ENCODE data around the gene SLC17A5.
"Not testable (repeated sequence)": the region's sequence is repeated elsewhere in the genome, so short reads cannot be mapped to it uniquely, and the experiment has no call there.

The SLC17A5 gene, protein sequence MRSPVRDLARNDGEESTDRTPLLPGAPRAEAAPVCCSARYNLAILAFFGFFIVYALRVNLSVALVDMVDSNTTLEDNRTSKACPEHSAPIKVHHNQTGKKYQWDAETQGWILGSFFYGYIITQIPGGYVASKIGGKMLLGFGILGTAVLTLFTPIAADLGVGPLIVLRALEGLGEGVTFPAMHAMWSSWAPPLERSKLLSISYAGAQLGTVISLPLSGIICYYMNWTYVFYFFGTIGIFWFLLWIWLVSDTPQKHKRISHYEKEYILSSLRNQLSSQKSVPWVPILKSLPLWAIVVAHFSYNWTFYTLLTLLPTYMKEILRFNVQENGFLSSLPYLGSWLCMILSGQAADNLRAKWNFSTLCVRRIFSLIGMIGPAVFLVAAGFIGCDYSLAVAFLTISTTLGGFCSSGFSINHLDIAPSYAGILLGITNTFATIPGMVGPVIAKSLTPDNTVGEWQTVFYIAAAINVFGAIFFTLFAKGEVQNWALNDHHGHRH

DNA sequence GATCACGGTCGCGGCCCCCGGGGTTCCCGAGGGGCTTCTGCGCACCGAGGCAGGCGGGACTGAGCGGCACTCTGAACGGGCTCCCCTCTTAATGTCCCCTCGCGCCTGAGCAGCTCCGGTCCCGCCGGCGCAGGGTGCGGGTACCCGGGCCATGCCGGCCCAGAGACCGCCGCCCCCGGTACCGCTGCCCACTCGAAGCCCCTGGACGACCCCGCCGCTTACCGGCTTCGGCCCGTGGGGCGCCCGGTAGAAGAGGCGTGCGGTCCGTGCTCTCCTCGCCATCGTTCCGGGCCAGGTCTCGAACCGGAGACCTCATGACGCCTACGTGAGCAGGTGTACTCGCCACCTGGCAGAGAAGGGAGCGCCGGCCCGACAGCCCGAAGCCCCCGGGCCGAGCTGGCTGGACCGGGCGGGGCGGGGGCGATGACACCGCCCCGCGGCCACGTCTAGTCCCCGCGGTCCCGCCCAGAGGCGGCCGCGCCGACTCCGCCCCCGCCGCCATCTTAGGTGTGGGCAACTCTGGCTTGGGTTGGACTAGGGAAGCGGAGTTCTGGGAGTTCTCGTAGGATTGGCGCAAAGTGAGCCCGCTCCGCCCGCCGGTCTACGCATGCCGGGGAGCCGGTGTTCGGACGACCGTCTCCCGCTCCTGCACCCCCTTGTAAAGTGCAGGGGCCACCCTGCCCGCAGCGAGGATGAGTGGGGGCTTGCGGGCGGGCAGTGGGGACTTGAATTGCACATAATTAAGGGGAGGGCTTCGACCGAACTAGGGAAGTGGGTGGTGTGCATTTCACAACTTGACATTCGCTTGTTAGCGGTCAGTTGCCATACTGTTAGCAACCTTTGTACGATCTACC lies at the start of gene SLC17A5:
TSS of gene SLC17A5 (minus strand) at position 422 of the 854 bp plus-strand sequence. CDS start at position 316, 106 bp downstream.
- peak; percentile 87 to 89 for DNase-seq (ENCODE audit: low read depth in 2 of 2)

DNA sequence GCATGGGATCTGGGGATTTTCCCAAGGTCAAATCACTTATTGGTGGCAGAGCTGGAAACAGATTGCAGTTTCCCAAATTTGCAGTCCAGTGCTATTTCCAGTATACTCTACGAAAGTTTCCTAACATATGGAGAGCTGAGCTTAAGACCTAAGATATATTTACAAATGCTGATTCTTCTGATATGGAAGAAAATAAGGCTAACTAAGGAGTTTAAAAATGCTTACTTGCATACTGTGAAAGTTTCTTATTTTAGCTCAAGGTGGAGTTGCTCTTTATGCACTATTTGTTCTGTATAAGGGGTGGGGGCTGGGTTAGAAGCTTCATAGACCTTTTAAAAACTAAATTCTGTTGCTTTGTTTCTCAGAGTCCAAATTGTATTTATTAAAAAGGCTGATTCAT lies 49.7 kb upstream of the SLC17A5 start:
- no peak for DNase-seq (ENCODE audit: low read depth in 2 of 2)

DNA sequence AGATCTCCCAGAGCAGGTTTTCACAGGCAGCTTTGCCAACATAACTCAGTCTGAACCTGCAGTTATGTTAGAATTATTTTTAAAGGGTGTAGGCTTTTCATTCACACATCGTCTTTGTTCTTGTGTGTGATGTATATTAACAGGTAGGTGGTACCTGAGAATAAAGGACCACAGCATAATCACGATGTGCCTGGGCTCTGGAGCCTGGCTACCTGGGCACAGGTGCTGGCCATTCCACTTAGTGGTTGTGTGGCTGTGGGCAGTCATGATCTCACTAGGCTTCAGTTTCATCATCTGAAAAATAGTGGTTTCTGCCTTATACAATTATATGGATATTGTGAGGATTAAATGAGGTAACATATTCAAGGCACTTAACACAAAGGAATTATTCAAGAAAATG lies 48.7 kb upstream of the SLC17A5 start:
- DNase-seq (ENCODE audit: low read depth in 2 of 2): no peak

DNA sequence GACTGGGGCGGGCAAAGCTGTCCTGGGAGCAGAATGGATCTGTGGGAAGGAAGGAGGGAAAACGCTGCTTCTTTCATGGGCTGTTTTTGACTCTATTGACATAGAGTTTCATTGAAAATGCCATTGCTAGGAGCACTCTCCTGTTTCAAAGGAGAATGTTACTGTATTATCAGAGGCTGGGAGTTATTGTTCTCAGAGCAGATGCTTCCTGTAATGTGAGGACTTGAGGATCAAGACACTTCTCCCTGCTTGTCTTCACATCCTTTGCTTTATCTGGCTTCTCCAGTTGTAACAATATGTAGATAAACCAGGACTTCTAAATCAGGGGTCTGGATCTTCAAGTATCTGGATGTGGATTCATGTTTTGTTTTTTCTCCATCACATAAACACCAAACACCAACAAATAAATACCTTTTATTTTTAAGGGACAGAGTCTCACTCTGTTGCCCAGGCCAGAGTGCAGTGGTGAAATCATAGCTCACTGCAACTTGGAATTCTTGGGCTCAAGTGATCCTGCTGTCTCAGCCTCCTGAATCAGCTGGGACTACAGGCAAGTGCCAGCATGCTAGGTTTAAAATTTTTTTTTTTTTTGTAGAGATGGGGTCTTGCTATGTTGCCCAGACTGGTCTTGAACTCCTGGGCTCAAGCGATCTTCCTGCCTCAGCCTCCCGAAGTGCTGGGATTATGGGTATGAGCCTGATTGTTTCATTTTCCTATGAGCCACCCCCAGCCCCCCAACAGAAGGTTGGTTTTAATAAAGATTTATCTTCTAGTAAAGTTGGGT lies 46.1 kb upstream of the SLC17A5 start:
- no peak for DNase-seq (ENCODE audit: low read depth in 2 of 2)

DNA sequence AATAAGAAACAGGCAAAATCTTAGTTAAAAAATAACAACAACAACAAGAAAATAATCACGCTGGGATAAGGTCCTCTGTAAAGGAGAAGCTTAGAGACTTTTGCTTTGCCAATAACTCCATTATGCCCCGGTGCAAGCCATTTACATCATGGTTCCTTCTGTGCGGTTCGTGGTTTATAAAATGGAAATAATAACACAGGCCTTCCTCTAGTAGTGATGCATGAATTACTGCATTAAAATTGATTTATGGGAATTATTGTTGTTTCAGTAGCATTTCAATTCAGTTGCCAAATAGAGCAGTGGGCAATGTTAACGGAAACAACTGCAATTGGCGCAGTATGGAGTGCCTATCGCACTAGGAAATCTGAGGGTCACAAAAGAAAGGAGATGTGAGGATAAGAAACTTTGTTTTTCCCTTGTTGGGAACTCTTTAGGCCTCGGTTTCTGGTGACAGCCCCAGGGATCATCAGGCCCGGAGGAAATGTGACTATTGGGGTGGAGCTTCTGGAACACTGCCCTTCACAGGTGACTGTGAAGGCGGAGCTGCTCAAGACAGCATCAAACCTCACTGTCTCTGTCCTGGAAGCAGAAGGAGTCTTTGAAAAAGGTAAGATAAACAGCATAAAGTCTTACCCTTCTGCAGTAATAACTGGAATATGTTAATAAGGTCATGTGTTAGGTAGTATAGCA lies 43.3 kb upstream of the SLC17A5 start:
- no peak for DNase-seq (ENCODE audit: low read depth in 2 of 2)

DNA sequence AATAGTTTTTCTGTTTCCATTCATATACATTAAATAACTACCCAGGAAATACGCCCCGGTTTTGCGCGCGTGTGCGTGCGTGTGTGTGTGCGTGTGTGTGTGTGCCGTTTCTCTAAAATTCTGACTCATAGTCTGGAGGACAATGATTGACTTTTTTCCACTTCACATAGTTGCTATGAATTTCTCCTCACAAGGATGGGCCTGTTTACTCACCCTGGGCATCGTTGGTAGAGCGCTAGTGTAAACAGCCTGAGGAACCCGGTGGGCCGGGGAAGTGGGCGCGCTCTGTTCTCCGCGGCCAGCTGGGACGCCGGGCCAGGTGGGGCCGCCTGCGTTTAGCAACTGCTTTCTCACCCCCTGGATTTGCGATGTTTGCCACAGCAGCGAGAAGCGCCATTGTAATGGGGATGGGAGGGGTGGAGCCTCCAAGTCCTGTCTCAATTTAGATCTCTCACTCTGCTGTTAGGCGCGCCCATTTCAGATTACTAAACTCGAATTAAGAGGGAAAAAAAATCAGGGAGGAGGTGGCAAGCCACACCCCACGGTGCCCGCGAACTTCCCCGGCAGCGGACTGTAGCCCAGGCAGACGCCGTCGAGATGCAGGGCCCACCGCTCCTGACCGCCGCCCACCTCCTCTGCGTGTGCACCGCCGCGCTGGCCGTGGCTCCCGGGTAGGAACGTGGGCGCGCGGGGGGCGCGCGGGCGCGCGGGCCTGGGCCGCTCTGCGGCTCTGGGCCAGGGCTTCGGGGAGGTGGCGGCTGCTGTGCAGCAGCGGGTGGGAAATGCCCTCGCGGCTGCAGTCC lies 42.0 kb upstream of the SLC17A5 start, which contains the start of gene CD109:
TSS of gene CD109 (plus strand) at position 585 of the 803 bp plus-strand sequence. CDS start at position 598, 13 bp downstream.
- DNase-seq (ENCODE audit: low read depth in 2 of 2): peak; percentile 43 to 48

DNA sequence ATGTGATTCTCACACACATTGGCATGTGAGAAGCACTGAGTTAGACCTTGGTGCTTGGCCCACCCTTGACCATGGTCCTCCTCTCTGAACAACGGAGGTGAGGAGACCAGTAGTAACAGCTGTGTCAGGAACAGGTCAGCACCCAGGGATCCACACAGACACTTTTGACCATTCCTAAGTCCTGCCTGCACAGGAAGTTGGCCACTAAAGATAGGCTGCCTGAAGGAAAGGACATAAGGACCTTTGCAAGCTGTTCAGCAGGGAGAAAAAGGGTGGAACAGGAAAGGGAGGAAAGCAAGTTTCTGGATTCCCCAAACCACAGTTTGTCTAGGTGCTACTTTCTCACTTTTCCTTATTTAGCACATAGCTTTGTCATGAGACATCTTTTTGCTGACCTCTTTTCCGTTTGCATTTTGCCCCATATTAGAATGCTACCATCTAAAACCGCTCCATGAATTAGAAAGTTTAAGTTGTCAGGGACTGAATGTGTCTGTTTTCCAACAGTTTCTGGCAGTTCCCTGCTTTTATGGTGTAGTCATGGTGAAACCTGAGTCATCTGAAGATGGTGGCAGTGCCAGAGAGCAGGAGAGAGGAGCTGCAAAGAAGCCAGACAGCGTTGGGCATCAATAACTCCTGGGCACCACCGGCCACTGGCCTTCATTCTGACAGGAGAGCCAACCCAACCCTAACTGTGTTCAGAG lies 41.1 kb upstream of the SLC17A5 start:
- DNase-seq (ENCODE audit: low read depth in 2 of 2): no peak

DNA sequence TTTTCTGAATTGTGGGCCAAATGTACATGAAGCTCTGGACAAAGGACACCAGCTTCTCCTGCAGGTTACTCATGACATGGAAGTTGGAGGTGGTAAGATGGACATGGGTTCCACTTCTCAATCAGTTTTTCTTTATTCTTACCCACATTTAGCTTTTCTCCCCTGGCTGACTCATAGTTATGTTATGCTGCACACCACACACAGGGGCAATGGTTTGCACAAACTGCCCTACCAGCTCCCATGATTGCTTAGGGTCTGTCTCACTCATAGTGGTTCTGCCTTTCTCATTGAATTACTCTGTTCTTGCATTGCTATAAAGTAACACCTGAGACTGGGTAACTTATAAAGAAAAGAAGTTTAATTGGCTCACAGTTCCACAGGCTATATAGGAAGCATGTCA lies 37.7 kb upstream of the SLC17A5 start:
- DNase-seq (ENCODE audit: low read depth in 2 of 2): no peak

DNA sequence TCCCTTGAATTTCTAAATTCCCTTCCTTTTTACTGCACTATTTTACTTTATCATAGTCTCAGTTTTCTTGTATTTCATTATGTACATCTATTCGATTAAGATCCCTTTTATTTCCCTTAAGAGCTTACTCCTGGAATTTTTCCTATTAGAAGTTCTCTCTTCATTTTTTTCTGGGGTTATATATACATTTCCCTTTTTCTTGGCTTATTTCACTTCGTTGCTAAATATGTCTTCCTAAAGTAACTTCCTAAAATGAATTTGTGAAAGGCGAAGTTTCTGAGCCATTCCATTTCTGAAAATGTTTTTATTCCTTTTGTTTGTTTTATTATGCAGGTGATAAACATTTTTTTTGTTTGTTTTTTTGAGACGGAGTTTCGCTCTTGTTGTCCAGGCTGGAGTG lies 36.3 kb upstream of the SLC17A5 start:
- DNase-seq (ENCODE audit: low read depth in 2 of 2): no peak

DNA sequence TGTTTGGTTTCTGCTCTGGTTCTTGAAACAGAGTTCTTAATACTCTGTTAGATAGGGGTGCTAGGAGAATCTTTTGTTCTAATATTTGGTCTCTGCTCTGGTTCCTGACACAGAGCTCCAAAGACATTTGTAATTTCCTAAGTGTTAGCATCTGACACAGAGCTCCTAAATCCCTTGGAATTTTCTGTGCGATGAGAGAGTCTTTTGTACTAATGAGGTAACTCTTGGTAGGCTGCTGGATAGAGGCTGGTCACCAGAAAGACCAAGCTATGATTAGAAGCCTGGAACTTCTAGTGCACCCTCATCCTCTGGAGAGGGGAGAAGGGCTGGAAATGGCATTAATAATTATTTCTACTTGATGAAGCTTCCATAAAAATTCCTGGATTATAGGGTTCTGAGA lies 34.6 kb upstream of the SLC17A5 start:
- DNase-seq (ENCODE audit: low read depth in 2 of 2): no peak

DNA sequence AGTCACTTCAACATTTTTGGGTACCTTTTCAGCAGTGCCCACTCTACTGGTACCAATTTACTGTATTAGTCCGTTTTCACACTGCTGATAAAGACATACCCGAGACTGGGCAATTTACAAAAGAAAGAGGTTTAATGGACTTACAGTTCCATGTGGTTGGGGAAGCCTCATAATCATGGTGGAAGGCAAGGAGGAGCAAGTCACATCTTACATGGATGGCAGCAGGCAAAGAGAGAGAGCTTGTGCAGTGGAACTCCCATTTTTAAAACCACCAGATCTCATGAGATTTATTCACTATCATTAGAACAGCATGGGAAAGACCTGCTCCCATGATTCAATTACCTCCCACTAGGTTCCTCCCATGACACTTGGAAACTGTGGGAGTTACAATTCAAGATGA lies 29.8 kb upstream of the SLC17A5 start:
- not testable (repeated sequence) for DNase-seq (ENCODE audit: low read depth in 2 of 2)

DNA sequence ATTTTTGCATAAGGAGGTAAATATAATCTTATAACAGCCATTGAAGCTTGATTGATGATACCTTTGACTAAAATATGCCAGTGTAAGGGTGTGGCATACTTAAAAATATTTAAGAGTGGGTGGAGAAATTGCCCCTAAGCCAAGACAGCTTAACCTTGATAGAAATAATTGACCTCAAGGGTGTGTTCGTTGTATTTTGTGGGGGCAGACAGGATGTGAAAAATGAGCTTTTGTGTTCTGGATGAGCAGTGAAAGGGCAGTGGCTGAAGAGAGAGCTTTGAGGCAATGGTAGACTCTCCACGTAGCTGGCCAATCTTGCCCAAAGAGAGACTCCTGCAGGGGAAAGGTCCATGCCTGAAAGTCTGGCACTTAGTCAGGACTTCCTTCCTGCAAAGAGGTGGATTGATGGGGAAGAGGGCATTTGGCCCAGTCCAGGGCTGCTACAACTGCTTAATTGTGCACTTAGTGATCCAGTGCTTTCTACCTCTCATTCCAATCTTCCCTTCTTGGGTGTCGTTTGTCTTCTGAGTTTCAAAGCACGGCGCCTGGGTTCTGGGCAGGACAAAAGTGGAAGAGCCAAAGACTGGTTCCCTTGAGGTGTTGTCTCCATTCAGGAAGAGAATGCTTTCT lies 26.6 kb upstream of the SLC17A5 start:
- no peak for DNase-seq (ENCODE audit: low read depth in 2 of 2)

DNA sequence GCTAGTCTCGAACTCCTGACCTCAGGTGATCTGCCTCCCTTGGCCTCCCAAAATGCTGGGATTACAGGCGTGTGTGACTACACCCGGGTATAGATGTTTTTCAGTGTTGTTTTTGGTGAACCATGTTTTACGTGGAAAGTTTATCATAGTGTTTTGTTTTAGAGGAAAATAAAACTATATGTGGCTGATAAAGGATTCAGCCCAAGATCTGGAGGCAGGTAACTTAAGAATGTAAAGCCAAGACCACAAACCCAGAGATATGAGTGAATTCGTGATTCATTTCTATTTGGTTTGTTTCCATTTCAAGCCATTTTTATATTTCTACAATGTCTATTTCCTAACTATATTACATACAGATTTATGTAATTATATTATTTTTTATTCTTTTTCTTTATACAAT lies 26.1 kb upstream of the SLC17A5 start:
- not testable (repeated sequence) for DNase-seq (ENCODE audit: low read depth in 2 of 2)

DNA sequence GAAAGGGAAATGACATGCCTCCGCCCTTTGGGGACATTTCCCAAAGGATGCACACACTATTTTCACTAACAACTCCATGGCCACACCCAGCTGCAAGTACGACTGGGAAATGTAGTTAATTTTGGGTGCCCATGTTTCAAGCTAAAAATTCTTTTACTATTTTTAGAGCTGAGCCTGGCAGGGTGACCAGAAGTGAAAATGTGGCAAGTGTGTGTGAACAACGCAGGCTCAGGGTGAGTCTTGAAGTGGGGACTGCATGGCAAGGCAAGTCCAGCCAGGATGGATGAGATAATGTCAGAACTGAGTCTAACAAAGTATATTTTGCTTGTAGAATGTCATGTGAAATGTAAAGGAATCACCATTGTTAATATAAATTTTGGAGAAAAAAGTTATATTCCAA lies 25.2 kb upstream of the SLC17A5 start:
- DNase-seq (ENCODE audit: low read depth in 2 of 2): no peak

DNA sequence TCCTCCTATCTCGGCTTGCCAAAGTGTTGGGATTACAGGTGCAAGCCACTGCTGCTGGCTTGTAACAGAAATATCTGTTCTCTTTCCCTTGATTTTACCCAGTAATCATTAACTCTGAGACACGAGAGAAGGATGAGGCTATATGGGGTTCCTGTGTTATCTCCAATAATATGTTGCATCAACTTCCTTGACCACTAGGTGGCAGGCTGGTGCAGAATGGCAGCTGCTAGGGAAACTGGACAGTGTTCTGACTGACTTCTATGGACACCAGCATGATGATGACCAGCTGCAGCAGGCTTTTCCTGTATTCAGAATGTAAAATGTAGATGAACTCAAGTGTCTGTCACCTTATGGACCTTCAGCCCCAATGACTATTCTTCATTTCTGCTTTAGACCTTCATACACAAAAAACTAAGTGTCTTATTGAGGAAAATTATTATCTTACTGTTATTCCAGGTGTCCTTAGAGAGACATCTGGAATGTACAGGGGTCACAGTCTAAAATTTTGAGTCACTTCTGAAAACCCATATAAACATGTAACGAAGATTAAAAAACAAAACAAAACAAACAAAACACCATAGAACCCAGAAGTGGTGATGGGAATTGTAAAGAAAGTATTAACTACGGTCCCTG lies 21.8 kb upstream of the SLC17A5 start:
- peak; percentile 49 to 51 for DNase-seq (ENCODE audit: low read depth in 2 of 2)

DNA sequence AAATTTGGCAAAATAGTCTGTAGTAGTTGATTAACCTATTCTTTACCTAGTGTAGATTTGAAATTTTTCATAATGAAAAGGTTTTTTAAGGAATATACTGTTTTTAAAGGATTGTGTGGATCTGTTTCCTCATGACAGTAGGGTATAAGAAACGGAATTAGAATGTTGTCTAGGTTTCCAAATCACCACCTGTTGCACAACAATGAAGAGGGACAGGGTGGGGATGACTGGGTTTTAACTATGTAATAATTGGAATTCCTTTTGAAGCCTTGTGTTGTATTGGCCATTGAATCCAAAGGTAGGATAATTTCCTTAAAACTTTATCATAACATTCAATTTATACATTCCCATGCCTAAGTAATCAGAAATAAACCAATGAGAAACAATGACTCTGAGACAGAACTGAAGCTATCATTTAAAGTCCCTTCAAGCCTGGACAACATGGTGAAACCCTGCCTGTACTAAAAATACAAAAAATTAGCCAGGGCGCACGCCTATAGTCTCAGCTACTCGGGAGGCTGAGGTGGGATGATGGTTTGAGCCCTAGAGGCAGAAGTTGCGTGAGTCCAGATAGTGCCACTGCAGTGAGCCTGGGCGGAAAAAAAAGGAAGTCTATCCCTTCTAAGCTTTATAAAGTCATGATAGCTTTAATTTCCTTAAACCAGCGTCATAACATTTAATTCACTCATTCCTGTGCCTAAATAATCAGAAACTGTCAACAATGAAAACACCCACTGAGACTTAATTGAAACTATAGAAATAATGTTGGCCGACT lies 18.3 kb upstream of the SLC17A5 start:
- no peak for DNase-seq (ENCODE audit: low read depth in 2 of 2)

DNA sequence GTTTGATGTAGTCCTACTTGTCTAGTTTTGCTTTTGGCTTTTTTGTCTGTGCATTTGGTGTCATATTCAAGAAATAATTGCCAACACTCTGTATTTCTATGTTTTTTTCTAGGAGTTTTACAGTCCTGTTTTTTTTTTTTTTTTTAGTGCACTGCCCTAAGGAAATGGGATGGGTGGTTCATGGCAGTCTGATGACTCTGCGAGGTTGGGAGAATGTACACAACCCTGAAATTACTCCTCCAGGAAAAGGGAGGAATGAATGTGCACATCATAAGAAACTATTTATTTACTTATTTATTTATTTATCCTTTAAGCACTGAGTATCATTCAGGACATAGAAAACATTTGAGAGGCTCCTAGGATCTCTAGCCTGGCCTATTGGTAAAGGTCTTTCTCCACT lies 15.2 kb upstream of the SLC17A5 start:
- no peak for DNase-seq (ENCODE audit: low read depth in 2 of 2)

DNA sequence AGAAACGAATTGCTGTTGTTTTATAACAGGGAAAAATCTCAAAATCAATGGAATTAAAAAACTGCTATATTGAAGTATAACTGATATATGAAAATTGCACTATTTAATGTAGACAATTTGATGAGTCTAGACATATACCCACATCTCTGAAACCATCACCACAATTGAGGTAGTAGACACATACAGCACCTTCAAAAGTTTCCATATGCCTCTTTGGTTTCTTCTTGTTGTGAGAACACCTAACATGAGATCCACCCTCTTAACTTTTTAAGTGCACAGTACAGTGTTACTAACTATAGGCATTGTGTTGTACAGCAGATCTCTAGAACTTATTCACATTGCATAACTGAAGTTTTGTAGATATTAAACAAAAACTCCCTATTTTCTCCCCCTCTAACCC lies 14.0 kb upstream of the SLC17A5 start:
- no peak for DNase-seq (ENCODE audit: low read depth in 2 of 2)
